Astrocyte (in vitro differentiated cells and primary cell): ENCODE data around the gene IL1RAPL2. TPM values are rescaled to one million over a fixed set of nuclear protein-coding genes. Genes with fewer than 3 reads are reported as not detected.

Experiments used
- DNase-seq: peaks from one replicate; pipeline ENCODE4 v3.0.0-alpha.2; 2010; ENCODE audit warnings: low read depth
- FAIRE-seq: peaks from 2 replicates; lab custom pipeline; 2011; peaks lifted over from hg19 to GRCh38; lab: Jason Lieb, UNC
- H2AFZ ChIP-seq: 2 replicates; pipeline ENCODE4 v1.6.0; 2012; ENCODE audit warnings: low read depth, low read length, inconsistent platforms
- H3K27ac ChIP-seq: 2 replicates; pipeline ENCODE4 v1.5.1; 2011; ENCODE audit warnings: low read depth, low read length, inconsistent platforms
- H3K27me3 ChIP-seq: 2 replicates; pipeline ENCODE4 v1.6.0; 2011; ENCODE audit warnings: low read length, inconsistent platforms; ENCODE audit not compliant: insufficient read depth
- H3K36me3 ChIP-seq: 2 replicates; pipeline ENCODE4 v1.5.1; 2011; ENCODE audit warnings: low read length, inconsistent platforms; ENCODE audit not compliant: insufficient read depth
- H3K4me1 ChIP-seq: 2 replicates; pipeline ENCODE4 v1.5.1; 2011; ENCODE audit warnings: low read length, inconsistent platforms; ENCODE audit not compliant: insufficient read depth
- H3K4me2 ChIP-seq: 2 replicates; pipeline ENCODE4 v1.6.0; 2012; ENCODE audit warnings: low read length, inconsistent platforms
- H3K4me3 ChIP-seq: 2 replicates; pipeline ENCODE4 v1.5.1; 2011; ENCODE audit warnings: low read depth, mild to moderate bottlenecking, low read length, inconsistent platforms; ENCODE audit not compliant: insufficient read depth
- H3K79me2 ChIP-seq: 2 replicates; pipeline ENCODE4 v1.6.0; 2012; ENCODE audit warnings: mild to moderate bottlenecking, low read length, inconsistent platforms; ENCODE audit not compliant: insufficient read depth
- H3K9ac ChIP-seq: 2 replicates; pipeline ENCODE4 v1.6.0; 2012; ENCODE audit warnings: mild to moderate bottlenecking, low read length, inconsistent platforms
- H3K9me3 ChIP-seq: 2 replicates; pipeline ENCODE4 v1.5.1; 2012; ENCODE audit warnings: low read depth, mild to moderate bottlenecking, low read length, inconsistent platforms; ENCODE audit not compliant: insufficient read depth
- H4K20me1 ChIP-seq: 2 replicates; pipeline ENCODE4 v1.6.0; 2012; ENCODE audit warnings: low read length, inconsistent platforms; ENCODE audit not compliant: insufficient read depth
- H3K27ac Mint-ChIP-seq: one replicate; pipeline ENCODE4 v1.8.0; 2021; ENCODE audit warnings: mild to moderate bottlenecking, mixed read lengths; ENCODE audit not compliant: unreplicated experiment
- H3K27me3 Mint-ChIP-seq: one replicate; pipeline ENCODE4 v1.8.0; 2021; ENCODE audit warnings: low read depth, mixed read lengths; ENCODE audit not compliant: unreplicated experiment
- H3K36me3 Mint-ChIP-seq: one replicate; pipeline ENCODE4 v1.8.0; 2021; ENCODE audit warnings: low read depth, mixed read lengths; ENCODE audit not compliant: unreplicated experiment
- H3K4me1 Mint-ChIP-seq: one replicate; pipeline ENCODE4 v1.8.0; 2021; ENCODE audit warnings: low read depth, mixed read lengths; ENCODE audit not compliant: unreplicated experiment
- H3K4me3 Mint-ChIP-seq: one replicate; pipeline ENCODE4 v1.8.0; 2021; ENCODE audit warnings: mild to moderate bottlenecking, moderate library complexity, mixed read lengths; ENCODE audit not compliant: unreplicated experiment
- H3K9me3 Mint-ChIP-seq: one replicate; pipeline ENCODE4 v1.8.0; 2021; ENCODE audit warnings: mild to moderate bottlenecking, mixed read lengths; ENCODE audit not compliant: unreplicated experiment
- CTCF ChIP-seq: IDR thresholded peaks from 2 replicates; pipeline ENCODE4 v1.5.1; 2011; ENCODE audit warnings: low read depth, mild to moderate bottlenecking, inconsistent platforms, low read length, moderate library complexity; ENCODE audit not compliant: insufficient read depth
- EZH2 ChIP-seq: IDR thresholded peaks from 2 replicates; pipeline ENCODE4 v1.6.1; 2012; ENCODE audit warnings: mild to moderate bottlenecking, low read length, inconsistent platforms; ENCODE audit not compliant: insufficient read depth
- total RNA-seq: library from RNA; stranded (reverse); gene quantifications from 2 replicates; pipeline ENCODE4 v1.2.1, GENCODE V29; 2021

The IL1RAPL2 gene
- total RNA-seq, 1 donor from 2014 or later: 0.16 TPM

GRCh38 chrX:105468741-105469140, 902.7 kb downstream of the IL1RAPL2 start:
- Histone ChIP-seq H3K27ac (no peak overlapping the region), H3K79me2 (no peaks in the 10 kb centered on the region), H3K36me3 (no peaks in the 10 kb centered on the region), H3K4me1 (no peaks in the 10 kb centered on the region), H3K9me3 (no peaks in the 10 kb centered on the region), H3K4me2 (no peak overlapping the region), H3K27me3 (no peaks in the 10 kb centered on the region), H2AFZ (no peak overlapping the region), H3K4me3 (no peak overlapping the region), H4K20me1 (no peaks in the 10 kb centered on the region), H3K9ac (no peak overlapping the region)
- Mint-ChIP-seq H3K27ac (no peak overlapping the region), H3K4me1 (no peaks in the 10 kb centered on the region), H3K9me3 (no peaks in the 10 kb centered on the region), H3K27me3 (no peaks in the 10 kb centered on the region), H3K36me3 (no peaks in the 10 kb centered on the region), H3K4me3 (no peak overlapping the region)
- DNase-seq: no peak
- no peak for TF ChIP-seq EZH2
- TF ChIP-seq CTCF: no peak
- FAIRE-seq: peak; percentile 5

DNA sequence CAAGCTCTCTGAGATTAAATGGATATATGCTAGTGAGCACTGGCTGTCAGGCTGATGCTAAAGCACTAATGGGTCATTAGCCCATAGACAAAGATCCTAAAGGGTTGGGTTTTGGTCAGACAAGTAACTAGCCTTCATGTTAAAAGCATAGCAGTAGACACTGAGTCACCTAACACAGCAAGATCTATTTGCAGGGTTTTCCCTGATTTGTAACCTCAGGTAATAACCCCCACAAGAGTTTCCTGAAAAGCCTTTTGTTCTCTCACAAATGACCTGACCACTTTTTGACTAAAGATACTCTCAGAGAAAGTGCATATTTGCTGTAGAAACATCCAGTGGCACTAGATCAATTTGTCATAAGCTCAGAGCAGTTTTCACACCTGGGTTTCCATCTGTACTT, 905.6 kb downstream of the IL1RAPL2 start:
- no peaks in the 10 kb centered on the region for H3K36me3 Mint-ChIP-seq

More for the DNA sequence above, 905.6 kb downstream of the IL1RAPL2 start:
- DNase-seq: no peak
- no peaks in the 10 kb centered on the region for H3K36me3 ChIP-seq
- no peaks in the 10 kb centered on the region for H3K4me1 ChIP-seq
- no peak overlapping the region for H3K27ac ChIP-seq
- no peaks in the 10 kb centered on the region for H3K79me2 ChIP-seq
- H3K4me3 ChIP-seq: no peak overlapping the region
- no peaks in the 10 kb centered on the region for H3K9me3 ChIP-seq
- no peak overlapping the region for H3K27ac Mint-ChIP-seq
- H3K9ac ChIP-seq: no peak overlapping the region
- no peaks in the 10 kb centered on the region for H3K27me3 ChIP-seq
- H3K4me3 Mint-ChIP-seq: no peak overlapping the region
- H3K9me3 Mint-ChIP-seq: no peaks in the 10 kb centered on the region
- TF ChIP-seq CTCF (no peak), EZH2 (no peak)
- no peaks in the 10 kb centered on the region for H3K4me1 Mint-ChIP-seq
- H2AFZ ChIP-seq: no peak overlapping the region
- no peak overlapping the region for H3K4me2 ChIP-seq
- H4K20me1 ChIP-seq: no peaks in the 10 kb centered on the region
- peak; percentile 13 for FAIRE-seq
- no peaks in the 10 kb centered on the region for H3K27me3 Mint-ChIP-seq
